ENCODE data around the gene MACF1.

MACF1 gene

DNA sequence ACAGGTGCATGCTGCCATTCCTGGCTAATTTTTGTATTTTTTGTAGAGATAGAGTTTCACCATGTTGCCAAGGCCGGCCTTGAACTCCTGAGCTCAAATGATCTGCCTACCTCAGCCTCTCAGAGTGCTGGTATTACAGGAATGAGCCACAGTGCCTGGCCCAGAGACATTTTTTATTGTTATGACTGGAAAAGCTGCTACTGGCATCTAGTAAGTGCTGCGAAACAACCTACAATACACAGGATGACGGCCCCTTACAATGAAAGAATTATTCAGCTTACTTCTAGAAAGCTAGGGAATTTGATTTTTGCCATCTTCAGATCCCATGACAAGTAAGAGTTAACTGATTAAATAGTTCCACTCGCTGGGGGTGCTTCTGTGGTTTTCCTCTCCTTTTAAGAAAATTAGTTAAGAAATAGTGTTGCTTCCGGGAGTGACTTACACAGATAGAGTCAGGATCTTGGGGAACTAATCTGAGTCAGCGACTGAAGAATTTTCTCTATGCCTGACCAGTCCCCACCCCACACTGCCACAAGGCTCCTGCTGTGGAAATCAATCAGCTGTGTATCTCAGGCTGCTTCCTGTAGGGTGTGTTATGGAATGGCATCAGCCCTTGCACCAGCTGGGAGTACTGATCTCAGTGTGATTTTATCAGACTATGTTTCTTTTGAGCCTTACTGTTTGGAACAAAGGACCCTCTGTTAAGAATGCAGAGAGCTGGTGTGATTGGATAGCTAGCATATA, 194.0 kb downstream of the MACF1 start:
- DNase-seq = no peak

DNA sequence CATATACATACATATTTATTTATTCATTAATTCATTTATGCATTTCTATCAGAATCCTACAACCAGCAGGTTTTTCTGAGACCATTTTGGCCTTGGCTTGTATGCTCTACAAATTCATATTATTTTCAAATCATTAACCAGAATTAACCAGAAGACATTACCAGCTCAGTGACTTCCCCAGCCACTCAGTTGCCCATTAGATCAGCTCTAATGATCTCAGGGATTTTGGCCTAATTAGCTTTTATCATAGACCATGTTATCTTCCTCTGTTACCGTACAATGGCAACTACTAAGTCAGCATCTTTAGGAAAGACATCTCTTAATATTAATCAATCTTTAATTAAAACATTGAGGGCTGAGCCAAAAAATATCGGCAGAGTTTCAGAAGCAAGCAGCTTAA, 196.6 kb downstream of the MACF1 start:
- DNase-seq = no peak

DNA sequence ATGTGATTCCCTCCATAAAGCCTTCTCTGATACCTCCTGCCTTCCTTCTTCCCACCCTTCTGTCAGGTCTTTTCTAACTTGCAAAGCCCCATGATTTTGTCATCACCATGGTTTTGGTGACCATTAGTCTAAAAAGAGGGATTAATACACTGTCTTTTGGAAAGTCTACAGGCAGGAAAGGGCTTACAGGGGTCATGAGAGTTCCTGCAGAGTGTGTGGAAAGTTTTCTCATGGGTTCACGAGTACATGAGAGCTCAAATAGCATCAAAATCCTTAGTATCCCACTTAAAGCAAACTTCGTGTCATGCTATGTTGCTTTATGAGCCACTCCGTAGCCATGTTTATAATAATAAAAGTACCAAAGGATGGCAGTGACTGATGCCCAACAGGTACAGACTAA, 200.4 kb downstream of the MACF1 start:
- no peak for DNase-seq

DNA sequence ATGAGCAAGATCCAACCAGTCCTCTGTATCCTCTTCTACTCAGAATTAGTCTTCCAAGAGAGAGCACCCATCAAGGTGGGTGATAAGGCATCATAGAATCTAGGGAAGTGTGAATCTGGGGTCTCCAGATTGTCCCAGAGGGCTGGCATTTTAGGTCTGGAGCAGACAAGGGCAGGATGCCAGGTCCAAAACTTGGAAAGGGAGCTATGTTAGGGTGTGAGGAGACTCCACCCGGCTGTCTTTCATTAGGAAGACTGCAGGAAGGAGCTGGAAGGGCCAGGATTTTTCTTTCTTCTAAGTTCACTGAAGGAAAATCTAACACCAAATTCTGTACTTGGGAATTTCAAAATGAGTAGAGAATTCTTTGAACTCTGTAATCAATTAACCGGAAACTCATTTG, 200.9 kb downstream of the MACF1 start:
- no peak for DNase-seq

DNA sequence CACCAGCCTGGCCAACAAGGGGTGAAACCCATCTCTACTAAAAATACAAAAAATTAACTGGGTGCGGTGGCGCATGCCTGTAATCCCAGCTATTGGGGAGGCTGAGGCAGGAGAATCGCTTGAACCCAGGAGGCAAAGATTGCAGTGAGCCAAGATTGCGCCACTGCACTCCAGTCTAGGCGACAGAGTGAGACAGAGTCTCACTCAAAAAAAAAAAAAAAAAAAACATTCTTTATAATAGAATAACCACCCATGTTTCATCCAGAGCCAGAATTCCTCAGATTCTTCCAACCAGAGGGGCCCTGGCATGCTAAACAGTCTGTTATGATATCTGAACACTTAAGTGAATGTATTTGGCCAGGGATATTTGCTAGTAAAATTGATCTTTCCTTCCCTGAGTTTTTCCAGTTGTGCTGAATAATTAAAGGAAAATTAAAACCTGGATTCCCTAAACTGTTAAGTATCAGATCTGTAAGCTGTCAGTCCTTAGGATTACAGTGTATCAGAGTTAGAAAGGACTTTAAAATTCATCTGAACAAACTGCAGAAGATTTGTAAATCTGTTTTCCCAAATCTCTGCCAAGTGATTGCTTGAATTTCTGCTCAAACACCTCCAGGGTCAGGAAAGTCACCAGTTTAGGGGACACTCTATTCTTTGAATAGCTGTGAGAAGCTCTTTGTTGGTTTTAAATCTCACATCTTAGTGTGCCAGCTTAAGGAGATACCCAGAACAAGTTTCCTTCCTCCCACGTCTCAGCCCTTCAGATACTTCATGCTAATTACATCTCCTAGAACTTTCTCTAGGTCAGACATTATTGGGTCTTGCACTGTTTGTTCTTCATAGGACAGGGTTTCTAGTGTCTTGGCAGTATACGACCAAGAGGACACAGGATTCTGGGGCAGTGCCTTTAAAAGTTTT, 202.3 kb downstream of the MACF1 start:
- no peak for DNase-seq

DNA sequence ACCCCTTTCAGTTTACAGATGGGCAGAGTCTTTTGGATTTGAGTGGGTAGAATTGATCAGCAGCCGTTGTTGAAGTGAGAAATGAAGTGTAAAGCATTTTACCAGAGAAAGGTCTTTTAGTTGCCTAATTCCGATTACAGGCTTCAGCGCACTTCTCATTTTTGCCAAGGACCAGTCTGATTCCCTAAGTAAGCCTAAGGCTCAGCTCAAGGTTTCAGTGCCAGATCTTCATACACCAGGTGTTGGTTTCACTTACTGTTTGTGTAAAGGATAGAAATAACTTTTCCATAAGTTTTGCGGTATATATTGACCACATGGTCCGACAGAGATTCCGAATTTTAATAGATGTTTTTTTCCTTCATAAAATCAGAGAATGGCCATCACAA, 203.0 kb downstream of the MACF1 start:
- no peak for DNase-seq

DNA sequence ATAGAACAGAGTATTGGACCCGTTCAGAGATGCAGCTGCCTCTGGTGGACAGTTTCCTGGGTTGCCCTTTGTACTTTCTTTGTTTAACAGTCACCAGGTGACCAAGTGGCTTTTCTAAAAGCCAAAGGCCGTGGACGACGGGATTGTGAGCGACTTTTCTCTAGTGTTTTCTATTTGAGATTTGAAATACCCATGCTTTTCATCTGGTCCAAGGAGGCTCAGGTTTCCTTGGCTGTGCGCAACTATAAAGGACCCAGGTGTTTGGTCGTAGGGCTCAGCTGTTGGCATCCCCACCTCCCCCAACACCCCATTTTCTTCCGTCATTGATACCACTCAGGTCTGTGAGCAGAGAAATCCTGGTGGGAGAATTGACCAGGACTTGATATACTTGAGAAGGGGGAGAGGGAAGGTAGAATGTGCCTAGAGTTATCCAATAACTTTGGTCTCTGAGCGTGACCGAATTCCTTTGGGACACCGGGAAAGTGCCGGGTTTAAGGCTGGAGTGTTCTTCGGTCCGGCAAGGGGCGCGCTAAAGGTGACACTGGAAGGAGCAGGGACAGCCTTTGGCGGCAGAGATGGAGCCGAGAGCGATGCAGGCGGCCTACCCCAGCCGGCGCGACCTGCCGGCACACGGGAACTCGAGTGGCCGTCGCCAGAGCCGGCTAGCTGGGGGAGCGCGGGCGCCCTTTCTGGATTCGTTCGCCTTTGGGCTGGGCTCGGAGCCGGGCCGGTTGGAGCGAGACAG, 203.6 kb downstream of the MACF1 start:
- no peak for DNase-seq

DNA sequence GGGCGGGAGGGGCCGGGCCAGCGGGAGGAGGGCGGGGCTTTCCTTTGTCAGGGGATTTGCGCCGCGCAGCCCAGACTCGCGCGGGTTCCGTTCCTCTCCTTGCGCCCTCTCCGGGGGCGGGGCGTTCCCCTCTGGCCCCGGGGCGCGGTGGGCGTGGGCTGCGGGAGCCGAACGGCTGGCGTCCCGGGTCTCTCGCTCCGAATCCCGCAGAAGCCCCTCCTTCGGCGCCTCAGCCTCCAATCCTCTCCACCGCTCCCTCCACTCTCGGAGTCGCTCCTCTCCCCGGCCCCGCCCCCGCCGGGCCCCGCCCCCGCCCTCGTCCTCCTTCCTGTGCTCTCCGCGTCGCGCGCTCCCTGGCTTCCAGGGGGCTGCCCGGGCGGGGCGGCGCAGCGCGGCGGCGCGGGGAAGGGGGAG, 204.2 kb downstream of the MACF1 start:
- DNase-seq = peak; percentile 80

DNA sequence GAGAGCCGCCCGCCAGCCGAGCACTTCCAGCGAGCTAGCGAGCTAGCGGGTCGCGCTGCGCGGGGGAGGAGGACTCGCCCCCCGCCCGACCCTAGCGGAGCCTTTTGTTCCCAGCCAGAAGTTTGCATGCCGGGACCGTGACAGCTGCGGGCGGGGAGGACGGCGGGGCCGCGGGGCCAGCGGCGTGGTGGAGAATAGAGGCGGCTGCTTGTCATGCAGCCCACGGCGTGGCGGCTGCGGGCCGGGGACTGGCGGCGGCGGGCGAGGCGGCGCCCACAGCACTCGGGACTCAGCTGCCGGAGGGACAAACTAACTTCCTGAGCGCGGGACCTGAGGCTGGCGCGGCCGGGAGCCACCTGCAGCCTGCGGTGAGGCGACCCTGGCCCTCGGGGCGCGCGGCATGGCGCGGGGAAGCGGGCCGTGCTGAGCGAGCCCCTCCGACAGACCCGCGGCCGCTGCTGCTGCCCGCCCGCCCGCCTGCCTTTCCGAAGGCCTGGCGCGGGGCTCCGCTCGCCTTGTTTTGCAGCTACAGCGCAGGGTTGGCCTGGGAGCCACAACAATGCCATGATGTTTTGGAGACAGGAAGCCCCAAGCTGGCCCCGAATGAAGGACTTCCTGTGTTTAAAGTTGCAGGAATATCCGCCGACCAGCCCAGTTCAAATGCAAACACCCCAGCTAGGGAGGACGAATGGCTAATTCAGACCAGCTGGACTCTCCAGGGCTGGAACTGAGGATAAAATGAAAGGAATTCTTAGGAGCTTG, 204.7 kb downstream of the MACF1 start:
- no peak for DNase-seq

DNA sequence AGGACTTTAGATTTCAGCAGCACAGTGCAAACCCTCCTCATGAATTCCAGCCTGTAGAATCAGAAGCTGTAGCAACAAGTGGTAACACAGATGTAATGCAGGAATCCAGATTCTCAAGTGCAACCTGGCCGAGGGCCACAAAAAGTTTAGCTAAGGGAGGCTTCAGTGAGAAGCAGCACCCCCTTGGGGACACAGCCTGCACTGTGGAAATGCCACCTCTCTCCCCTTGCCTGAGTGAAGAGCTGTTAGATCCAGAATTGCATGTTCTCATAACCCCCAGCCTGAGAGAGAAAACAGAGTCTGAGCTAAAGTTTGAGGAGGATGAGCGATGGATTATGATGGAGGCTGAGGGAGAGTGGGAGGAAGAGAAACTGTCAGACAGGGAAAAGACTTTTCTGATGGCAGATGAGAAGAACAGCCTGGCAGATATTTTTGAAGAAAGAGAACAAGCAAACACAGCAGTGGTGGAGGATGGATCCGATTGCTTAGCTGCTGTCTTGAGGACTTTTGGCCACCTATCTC, 206.5 kb downstream of the MACF1 start:
- DNase-seq = peak; percentile 57

DNA sequence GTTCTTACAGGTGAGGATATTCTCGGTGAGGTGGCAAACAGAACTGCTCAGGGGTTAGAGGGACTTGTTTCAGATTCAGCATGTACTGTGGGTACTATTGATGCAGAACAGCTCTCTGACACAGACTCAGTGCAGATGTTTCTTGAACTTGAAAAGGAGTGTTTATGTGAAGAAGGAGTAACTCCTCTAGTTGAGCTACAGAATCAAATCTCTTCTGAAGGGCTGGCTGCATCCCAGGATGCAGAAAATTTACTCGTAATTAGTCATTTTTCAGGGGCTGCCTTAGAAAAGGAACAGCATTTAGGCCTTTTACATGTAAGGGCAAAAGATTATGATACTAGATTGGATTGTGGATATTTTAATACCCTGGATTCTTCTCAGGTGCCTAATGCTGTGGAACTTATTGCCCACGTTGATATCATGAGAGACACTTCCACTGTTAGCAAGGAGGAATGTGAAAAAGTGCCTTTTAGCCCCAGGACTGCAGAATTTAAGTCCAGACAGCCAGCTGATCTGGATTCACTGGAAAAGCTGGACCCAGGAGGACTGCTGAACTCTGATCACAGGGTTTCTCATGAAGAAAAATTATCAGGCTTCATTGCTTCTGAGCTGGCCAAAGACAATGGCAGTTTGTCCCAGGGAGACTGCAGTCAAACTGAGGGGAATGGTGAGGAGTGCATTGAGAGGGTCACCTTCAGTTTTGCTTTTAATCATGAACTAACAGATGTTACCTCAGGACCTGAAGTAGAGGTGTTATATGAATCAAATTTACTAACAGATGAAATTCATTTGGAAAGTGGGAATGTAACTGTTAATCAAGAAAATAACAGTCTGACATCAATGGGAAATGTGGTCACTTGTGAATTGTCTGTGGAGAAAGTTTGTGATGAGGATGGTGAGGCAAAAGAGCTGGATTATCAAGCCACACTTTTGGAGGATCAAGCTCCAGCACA, 207.3 kb downstream of the MACF1 start:
- DNase-seq = no peak

DNA sequence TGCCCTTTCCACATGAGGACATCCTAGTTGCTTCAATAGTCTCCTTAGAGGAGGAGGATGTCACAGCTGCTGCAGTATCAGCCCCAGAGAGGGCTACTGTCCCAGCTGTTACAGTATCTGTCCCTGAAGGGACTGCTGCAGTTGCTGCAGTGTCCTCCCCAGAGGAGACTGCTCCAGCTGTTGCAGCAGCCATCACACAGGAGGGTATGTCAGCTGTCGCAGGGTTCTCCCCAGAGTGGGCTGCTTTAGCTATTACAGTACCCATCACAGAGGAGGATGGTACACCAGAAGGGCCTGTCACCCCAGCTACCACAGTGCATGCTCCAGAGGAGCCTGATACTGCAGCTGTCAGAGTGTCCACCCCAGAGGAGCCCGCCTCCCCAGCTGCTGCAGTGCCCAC, 208.4 kb downstream of the MACF1 start:
- no peak for DNase-seq

DNA sequence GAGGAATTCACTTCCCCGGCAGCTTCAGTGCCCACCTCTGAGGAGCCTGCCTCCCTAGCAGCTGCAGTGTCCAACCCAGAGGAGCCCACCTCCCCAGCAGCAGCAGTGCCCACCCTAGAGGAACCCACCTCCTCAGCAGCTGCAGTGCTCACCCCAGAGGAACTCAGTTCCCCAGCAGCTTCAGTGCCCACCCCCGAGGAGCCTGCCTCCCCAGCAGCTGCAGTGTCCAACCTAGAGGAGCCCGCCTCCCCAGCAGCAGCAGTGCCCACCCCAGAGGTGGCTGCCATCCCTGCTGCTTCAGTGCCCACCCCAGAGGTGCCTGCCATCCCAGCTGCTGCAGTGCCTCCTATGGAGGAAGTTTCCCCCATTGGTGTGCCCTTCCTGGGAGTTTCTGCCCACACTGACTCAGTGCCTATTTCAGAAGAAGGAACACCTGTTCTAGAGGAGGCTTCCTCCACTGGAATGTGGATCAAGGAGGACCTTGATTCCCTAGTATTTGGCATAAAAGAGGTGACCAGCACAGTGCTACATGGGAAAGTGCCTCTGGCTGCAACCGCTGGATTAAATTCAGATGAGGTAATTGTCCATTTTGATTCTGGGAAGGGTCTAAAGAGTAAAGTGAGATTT, 209.5 kb downstream of the MACF1 start:
- DNase-seq = no peak

DNA sequence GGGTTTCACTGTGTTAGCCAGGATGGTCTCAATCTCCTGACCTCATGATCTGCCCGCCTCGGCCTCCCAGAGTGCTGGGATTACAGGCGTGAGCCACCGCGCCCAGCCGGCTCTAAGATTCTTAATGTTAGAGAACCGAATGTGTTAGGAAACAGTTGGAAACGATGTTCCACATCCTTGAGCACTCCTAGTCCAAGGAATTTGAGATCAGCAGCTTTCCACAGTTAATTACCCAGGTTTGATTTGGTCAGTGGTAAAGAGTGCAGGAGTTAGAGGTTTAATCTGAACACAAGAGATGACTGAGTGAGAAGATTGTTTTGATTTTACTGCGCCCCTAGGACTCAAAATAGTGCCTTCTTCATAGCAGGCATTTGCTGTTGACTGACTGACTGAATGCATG, 211.1 kb downstream of the MACF1 start:
- DNase-seq = no peak

DNA sequence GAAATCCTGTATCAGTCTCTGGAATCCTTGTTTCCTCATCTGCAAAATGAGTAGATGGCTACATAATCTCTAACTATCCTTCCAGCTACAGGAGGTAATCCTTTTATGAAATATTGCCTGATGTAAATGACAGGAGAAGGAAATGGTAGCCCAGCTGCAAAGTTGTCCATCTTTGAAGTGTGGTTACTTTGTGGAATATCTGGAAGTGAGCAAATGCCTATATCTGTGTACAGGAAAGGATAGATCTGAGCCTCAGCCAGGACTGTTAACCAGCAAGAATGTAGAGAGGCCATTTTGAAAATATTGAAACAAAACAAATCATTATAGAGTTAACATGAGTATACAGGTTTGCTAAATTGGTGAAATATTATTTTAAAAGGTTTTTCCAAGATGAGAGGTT, 212.1 kb downstream of the MACF1 start:
- DNase-seq = no peak

DNA sequence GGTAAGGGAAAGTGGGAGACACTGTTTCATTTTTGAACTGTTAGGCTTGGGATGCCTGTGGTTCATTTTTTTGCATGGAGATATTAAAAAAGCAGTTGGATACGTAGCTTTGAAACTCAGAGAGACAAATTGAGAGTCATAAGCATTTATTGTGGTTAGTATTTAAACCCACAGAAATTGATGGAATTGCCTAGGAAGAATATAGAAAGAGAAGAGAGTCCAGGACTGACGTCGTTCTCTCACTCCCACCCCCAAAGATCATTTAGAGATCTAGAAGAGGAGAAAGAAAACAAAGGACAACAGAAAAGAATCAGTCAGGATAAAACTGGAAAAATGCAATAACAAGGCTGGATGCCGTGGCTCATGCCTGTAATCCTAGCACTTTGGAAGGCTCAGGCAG, 213.7 kb downstream of the MACF1 start:
- no peak for DNase-seq

DNA sequence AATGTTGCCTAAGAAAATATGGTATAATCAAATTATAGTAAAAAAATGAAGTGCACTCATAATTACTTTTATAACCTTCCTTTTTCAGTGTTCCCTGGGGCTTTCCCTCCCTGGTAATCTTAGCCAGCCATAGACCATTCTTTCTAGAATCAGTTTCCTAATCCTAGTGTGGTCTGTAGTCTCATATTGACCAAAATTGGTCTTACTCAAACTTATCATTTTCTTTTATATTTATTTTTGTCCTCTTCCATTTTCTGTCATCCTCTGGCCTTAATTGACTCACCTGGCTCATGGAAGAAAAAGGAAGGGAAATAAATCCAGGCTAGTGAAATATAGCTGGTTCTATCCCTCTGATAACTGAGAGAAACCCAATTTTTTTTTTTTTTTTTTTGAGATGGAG, 216.0 kb downstream of the MACF1 start:
- DNase-seq = no peak

DNA sequence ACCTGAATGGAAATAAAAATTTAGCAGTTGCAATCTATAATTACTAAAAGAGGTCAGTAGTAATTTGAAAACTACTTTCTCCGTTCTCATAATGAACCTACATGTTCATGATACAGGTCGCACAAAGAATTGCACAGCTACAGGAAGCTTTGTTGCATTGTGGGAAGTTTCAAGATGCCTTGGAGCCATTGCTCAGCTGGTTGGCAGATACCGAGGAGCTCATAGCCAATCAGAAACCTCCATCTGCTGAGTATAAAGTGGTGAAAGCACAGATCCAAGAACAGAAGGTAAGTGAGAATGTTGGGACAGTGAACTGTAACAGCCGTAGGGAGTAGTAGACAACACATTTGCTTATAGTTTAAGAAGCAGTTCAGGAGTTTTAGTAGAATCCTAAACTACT, 218.1 kb downstream of the MACF1 start:
- DNase-seq = no peak

DNA sequence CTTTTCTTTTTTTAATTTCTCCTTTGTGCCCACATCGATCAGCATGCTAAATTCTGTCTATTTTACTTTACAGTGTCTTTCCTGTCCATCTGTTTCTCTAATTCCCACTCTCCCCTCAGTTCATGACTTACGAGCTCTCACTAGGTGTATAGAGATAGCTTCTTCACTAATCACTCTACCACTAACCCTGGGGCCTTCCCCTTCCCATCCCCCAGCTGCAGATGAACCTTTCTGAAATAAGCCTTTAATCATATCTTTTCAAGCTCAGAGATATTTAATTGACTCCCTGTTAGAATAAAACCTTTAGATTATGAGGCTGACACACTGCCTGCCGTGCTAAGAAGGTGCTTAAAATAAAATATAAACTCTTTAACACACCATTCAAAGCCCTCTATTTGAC, 220.7 kb downstream of the MACF1 start:
- DNase-seq = no peak

DNA sequence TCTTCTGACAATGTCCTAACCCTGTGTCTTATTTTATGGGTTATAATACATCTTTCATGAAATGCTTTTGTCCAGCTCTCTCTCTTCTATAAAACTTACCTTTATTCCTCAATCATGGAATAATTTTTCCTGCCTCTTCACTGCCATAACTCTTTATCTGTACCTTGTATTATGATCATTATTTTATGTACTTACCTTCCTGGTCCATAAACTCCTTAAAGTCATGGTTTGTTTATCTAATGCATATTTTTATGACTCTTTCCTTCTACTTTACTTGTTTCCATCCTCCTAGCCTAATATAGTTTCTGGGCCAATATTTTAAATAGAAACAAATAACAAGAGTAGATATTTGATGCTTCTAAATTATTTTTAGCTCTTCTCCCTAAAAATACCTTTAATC, 221.1 kb downstream of the MACF1 start:
- DNase-seq = no peak

DNA sequence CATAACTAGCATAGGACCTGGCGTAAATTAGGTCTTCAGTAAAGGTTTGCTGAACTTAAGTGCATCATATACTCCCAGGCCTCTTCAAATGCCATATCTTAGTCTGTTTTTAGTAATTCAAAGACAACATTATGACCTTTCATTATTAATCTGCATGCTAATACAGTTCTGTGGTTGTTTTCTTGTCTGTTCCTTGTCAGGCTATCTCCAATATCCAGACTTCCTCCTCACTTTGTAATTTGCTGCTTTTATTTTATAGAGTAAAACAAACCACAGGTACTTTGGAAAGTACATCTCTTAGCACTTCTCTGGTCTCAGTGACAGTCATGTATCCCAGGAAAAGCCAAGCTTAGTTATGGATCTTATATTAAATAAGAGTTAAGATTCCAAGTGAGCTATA, 221.9 kb downstream of the MACF1 start:
- DNase-seq = no peak
